NCI-H2227 (cell line): Measurements from ENCODE around the gene PARD3.
A peak's percentile ranks its signal among the peaks of the same experiment; 100 is the strongest.

Source experiments
- DNase-seq: peaks from one replicate; lab custom pipeline; 2025; ENCODE audit not compliant: unreplicated experiment; lab: John Stamatoyannopoulos, UW

The PARD3 gene

GRCh38 chr10:34121125-34121753 lies 693.9 kb downstream of the PARD3 start:
- DNase-seq = no peak

DNA sequence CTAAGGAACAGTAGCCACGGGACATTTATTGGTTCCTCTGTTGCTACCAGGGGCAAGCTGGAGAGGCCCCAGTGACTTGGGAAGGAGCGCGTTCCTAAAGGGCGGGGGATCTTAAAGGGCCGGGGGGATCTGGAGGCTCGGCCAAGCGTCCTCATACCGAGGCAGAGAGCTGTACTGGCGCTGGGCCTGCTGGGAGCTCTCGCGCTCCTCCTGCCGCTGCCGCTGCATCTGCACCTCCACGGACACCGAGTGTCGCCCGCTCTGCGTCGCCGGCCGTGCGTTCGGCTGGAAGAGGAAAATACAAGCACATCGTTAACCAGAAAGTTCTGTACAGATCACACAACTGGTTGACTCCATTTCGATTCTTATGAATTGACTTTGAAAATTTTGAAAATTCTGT lies 695.6 kb downstream of the PARD3 start:
- no peak for DNase-seq

GRCh38 chr10:34116681-34117271 lies 698.3 kb downstream of the PARD3 start:
- peak; percentile 34 for DNase-seq

GRCh38 chr10:34116220-34116641 lies 698.9 kb downstream of the PARD3 start:
- peak; percentile 20 for DNase-seq

DNA sequence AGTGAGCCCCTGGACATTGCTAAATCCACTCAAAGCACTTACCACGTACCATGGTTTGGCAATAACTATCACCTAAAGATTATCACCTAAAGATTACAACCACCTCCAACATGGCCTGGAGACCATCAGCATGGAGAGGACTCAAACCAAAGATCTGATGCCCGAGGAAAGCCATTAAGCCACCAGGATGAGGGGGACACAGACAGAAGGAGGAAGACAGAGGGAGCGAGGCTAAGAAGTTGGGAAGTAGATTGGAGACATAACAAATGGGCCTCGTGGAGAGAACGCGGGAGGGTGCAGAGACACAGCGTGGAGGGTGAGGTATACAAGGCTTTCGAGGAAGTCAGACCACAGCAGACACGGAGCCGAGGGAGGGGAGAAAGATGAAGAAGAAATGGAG lies 700.2 kb downstream of the PARD3 start:
- DNase-seq = no peak

GRCh38 chr10:34113504-34114225 lies 701.4 kb downstream of the PARD3 start:
- DNase-seq = no peak

GRCh38 chr10:34112171-34112782 lies 702.8 kb downstream of the PARD3 start:
- DNase-seq = no peak

- DNase-seq = no peak
Observed at GRCh38 chr10:34111179-34111578, 703.9 kb downstream of the PARD3 start.

- DNase-seq = no peak
Observed at GRCh38 chr10:34109952-34110702, 705.0 kb downstream of the PARD3 start.

GRCh38 chr10:34109495-34109894 lies 705.6 kb downstream of the PARD3 start:
- no peak for DNase-seq

- no peak for DNase-seq
Observed at GRCh38 chr10:34107626-34108516, 707.2 kb downstream of the PARD3 start.

DNA sequence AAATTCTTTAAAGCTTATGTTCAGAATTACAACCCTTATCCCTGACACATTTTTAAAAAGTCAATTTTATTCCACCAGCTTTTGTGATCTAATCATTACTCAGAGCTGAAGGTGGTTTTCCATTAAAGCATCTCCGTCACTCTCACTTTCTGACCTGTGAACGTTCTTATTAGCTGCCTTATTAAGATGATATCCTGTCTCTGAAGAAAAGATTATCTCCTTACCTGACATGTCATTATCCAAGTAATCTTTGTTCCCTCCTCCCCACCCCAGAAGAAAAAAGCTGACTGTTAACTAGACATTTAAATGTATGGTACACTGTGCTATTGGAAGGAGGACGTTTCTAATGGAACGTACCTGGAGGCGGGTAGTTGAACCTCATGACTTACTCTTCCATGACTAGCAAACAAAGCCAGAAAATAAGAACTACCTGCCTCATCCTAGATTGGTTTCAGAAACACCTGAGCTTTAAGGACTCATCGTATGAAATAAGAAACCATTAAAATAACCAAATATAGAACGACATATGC lies 708.7 kb downstream of the PARD3 start:
- DNase-seq = no peak

GRCh38 chr10:34104829-34105572 lies 710.1 kb downstream of the PARD3 start:
- DNase-seq = no peak

- no peak for DNase-seq
Observed at GRCh38 chr10:34102893-34103506, 712.1 kb downstream of the PARD3 start.

- no peak for DNase-seq
Observed at GRCh38 chr10:34102237-34102673, 712.8 kb downstream of the PARD3 start.

- DNase-seq = no peak
Observed at GRCh38 chr10:34101001-34101400, 714.1 kb downstream of the PARD3 start.

GRCh38 chr10:34098821-34099567 lies 716.1 kb downstream of the PARD3 start:
- DNase-seq = no peak

- no peak for DNase-seq
Observed at GRCh38 chr10:34097682-34098081, 717.4 kb downstream of the PARD3 start.
